OCI-LY3 (cell line): ENCODE measurements around the gene ATP2C1.

ENCODE experiments used
- H2AFZ ChIP-seq: fragments of 200-600, 300-600 bp; shearing (Covaris generic); 2 replicates; pipeline ENCODE4 v1.6.0; 2014; ENCODE audit warnings: antibody characterized with exemption, low read depth, low read length
- H3K27ac ChIP-seq: fragments of 200-600, 300-600 bp; sonication (generic); 2 replicates; pipeline ENCODE4 v1.5.1; 2014; ENCODE audit warnings: mild to moderate bottlenecking, low read length, moderate library complexity, mixed read lengths
- H3K27me3 ChIP-seq: fragments of 200-600, 300-600 bp; sonication (generic); 2 replicates; pipeline ENCODE4 v1.6.1; 2014; ENCODE audit warnings: low read depth, low read length, mixed read lengths
- H3K36me3 ChIP-seq: fragments of 200-600, 300-600 bp; sonication (generic); replicated peaks from 2 replicates; pipeline ENCODE3; 2014; ENCODE audit warnings: low read depth, low read length, mixed read lengths
- H3K4me1 ChIP-seq: fragments of 300-600, 200-600 bp; sonication (generic); 2 replicates; pipeline ENCODE4 v1.6.1; 2014; ENCODE audit warnings: low read length, mixed read lengths
- H3K4me2 ChIP-seq: fragments of 200-600, 300-600 bp; sonication (generic); 2 replicates; pipeline ENCODE4 v1.6.1; 2014; ENCODE audit warnings: low read length, mixed read lengths
- H3K4me3 ChIP-seq: fragments of 300-600, 200-600 bp; sonication (generic); 2 replicates; pipeline ENCODE4 v1.5.1; 2014; ENCODE audit warnings: antibody characterized with exemption, mild to moderate bottlenecking, low read length, moderate library complexity
- H3K79me2 ChIP-seq: fragments of 300-600, 200-600 bp; shearing (Covaris generic); 2 replicates; pipeline ENCODE4 v1.6.1; 2014; ENCODE audit warnings: mild to moderate bottlenecking, low read length, mixed read lengths
- H3K9ac ChIP-seq: fragments of 300-600, 200-600 bp; shearing (Covaris generic); 2 replicates; pipeline ENCODE4 v1.6.0; 2014; ENCODE audit warnings: mild to moderate bottlenecking, low read length, moderate library complexity
- H3K9me3 ChIP-seq: fragments of 200-600, 300-600 bp; shearing (Covaris generic); 2 replicates; pipeline ENCODE4 v1.6.1; 2014; ENCODE audit warnings: low read length, mixed read lengths; ENCODE audit not compliant: insufficient read depth
- H4K20me1 ChIP-seq: fragments of 200-600, 300-600 bp; sonication (generic); 2 replicates; pipeline ENCODE4 v1.6.1; 2016; ENCODE audit warnings: low read length, mixed read lengths; ENCODE audit not compliant: insufficient read depth
- EZH2phosphoT487 ChIP-seq: fragments of 200-600 bp; shearing (Covaris generic); IDR thresholded peaks from 2 replicates; pipeline ENCODE4 v1.6.1; 2018; ENCODE audit warnings: antibody characterized with exemption, mixed run types, low read depth
- TF ChIP-seq, protein P1 (sequence below): fragments of 200-600, 300-600 bp; sonication (generic); IDR thresholded peaks from 2 replicates; pipeline ENCODE4 v1.5.1; 2014; ENCODE audit warnings: antibody characterized with exemption, low read length, low read depth

Gene ATP2C1

DNA sequence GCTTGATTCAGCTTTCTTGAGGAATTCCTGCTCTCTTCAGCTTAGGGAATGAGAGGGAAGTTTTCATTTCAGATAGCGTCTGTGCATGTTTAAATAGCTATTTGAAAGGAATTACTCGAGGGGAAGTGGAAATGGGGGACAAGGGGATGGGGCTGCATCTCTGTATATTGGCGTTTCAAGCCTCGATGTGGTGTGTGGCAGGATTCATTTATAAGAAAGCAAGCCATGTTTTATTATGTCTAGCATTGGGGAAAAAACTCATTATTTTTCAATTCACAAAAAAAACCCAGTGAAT, 1.0 kb downstream of the ATP2C1 start:
- Histone ChIP-seq H3K27me3 (no peaks in the 10 kb centered on the region), H4K20me1 (peaks cover 26% of the 10 kb centered on the region), H3K9ac (peak overlapping the region; percentile 99), H3K79me2 (peaks cover 59% of the 10 kb centered on the region), H2AFZ (peak overlapping the region; percentile 96), H3K27ac (no peak overlapping the region), H3K9me3 (no peaks in the 10 kb centered on the region), H3K4me2 (peak overlapping the region; percentile 99), H3K4me3 (peak overlapping the region; percentile 81), H3K4me1 (peaks cover 20% of the 10 kb centered on the region), H3K36me3 (no peaks in the 10 kb centered on the region)
- TF ChIP-seq EZH2phosphoT487 = no peak
- TF ChIP-seq, protein P1, sequence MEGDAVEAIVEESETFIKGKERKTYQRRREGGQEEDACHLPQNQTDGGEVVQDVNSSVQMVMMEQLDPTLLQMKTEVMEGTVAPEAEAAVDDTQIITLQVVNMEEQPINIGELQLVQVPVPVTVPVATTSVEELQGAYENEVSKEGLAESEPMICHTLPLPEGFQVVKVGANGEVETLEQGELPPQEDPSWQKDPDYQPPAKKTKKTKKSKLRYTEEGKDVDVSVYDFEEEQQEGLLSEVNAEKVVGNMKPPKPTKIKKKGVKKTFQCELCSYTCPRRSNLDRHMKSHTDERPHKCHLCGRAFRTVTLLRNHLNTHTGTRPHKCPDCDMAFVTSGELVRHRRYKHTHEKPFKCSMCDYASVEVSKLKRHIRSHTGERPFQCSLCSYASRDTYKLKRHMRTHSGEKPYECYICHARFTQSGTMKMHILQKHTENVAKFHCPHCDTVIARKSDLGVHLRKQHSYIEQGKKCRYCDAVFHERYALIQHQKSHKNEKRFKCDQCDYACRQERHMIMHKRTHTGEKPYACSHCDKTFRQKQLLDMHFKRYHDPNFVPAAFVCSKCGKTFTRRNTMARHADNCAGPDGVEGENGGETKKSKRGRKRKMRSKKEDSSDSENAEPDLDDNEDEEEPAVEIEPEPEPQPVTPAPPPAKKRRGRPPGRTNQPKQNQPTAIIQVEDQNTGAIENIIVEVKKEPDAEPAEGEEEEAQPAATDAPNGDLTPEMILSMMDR = no peak

DNA sequence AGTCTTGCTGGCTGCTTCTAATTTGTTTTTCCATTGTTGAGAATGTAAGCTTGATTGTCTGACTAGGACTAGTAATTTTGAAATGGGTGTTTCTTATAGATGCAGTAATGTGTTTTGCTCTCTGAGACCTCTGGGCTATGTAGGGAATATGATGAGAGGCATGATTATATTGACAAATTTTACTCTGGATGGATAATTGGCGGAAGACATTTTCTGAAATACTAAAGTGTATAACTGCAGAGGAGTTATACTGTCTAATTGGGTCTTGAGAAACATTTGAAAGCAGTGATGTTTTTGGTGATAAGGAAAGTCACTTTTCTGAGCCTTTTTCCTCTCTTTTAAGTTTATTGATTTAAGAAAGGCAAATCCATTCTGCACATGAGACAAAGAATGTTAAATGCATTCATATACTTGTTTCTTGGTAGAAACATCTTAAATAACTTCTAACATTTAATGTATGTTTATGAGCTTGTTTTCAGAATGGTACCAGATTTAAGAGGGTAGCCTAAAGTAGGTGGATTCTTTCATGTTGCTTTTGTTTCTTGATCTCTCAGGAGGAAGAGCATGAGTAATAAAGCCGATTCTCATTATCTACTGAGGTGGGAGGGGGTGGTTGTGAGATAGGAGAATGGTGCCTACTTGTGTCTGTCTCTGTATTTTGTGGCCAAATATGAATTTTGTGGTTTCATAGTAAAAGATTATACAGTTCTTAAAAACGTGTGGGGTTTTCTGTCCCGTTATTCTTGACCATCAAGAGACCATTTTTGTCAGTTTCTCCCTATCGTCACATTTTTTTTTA, 2.0 kb downstream of the ATP2C1 start:
- H3K27ac ChIP-seq = no peak overlapping the region
- H3K9ac ChIP-seq = no peak overlapping the region
- H3K79me2 ChIP-seq = peaks cover 69% of the 10 kb centered on the region
- no peaks in the 10 kb centered on the region for H3K36me3 ChIP-seq
- H3K9me3 ChIP-seq = no peaks in the 10 kb centered on the region
- peak overlapping the region; percentile 81; the same call in 1 of the 2 replicates for H3K4me3 ChIP-seq
- no peaks in the 10 kb centered on the region for H3K27me3 ChIP-seq
- no peak for TF ChIP-seq EZH2phosphoT487
- TF ChIP-seq, protein P1 = no peak
- H3K4me1 ChIP-seq = peaks cover 20% of the 10 kb centered on the region
- H4K20me1 ChIP-seq = peaks cover 28% of the 10 kb centered on the region
- no peak overlapping the region for H2AFZ ChIP-seq
- H3K4me2 ChIP-seq = peak overlapping the region; percentile 99

DNA sequence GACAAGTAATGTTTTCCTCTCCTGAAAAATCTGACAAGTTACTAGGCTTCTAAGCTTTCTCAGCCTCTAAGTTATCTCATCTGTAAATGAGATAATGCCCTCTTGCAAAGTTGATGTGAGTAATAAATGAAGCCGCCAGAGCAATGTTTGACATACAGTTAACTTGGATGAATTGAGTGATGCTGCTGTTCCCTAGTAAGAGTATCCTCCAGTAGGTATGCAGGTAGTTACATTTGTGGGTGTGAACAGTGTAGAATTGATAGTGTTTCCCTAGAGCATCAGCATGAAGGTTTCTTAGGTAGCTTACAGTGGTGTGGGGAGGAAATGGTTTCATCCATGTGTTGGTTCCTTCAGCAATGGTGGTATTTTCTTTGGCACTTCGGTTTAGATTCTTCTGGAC, 3.4 kb downstream of the ATP2C1 start:
- Histone ChIP-seq H4K20me1 (peaks cover 34% of the 10 kb centered on the region), H3K36me3 (no peaks in the 10 kb centered on the region), H3K79me2 (peaks cover 83% of the 10 kb centered on the region), H2AFZ (no peak overlapping the region), H3K27ac (no peak overlapping the region), H3K27me3 (no peaks in the 10 kb centered on the region), H3K4me3 (no peak overlapping the region), H3K9me3 (no peaks in the 10 kb centered on the region), H3K9ac (no peak overlapping the region), H3K4me2 (no peak overlapping the region), H3K4me1 (peaks cover 20% of the 10 kb centered on the region)
- TF ChIP-seq, protein P1 = no peak
- TF ChIP-seq EZH2phosphoT487 = no peak

DNA sequence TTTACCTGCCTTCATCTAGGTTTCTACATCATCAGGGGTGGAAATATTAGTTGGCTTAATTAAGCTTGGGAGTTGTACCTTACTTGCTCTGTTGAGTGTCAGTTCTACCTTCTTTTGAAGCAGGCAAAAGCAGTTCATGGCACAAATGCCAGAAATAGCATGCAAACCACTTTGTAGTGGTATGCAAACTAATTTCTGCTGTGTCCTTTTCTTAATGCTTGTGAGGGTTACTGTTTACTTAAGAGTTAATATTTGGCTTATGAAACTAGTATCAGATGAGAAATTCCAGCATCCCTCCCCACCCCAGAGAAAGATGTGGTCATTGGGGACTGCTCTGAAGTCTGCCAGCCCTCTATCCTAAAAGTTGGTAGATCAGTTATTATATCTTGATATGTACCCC, 7.1 kb downstream of the ATP2C1 start:
- H3K9me3 ChIP-seq = no peaks in the 10 kb centered on the region
- no peak for TF ChIP-seq EZH2phosphoT487
- TF ChIP-seq, protein P1 = no peak
- H3K27me3 ChIP-seq = no peaks in the 10 kb centered on the region
- H3K36me3 ChIP-seq = no peaks in the 10 kb centered on the region
- no peak overlapping the region for H3K9ac ChIP-seq
- peaks cover 10% of the 10 kb centered on the region for H3K4me1 ChIP-seq
- no peak overlapping the region for H3K4me3 ChIP-seq
- peaks cover 42% of the 10 kb centered on the region for H4K20me1 ChIP-seq
- no peak overlapping the region for H3K4me2 ChIP-seq
- H2AFZ ChIP-seq = no peak overlapping the region
- no peak overlapping the region for H3K27ac ChIP-seq
- H3K79me2 ChIP-seq = peaks cover 97% of the 10 kb centered on the region
